Ovary (tissue), 3 donors: Measurements from ENCODE around the gene PYDC1.

ENCODE experiments used
- EP300 ChIP-seq: sonication (generic); formaldehyde crosslinking; IDR thresholded peaks from one replicate; pipeline ENCODE4 v1.6.1; 2017; ENCODE audit warnings: antibody characterized with exemption
- POLR2A ChIP-seq: fragments of 450-650 bp; IDR thresholded peaks from one replicate; pipeline ENCODE4 v1.6.1; 2017; ENCODE audit warnings: antibody characterized with exemption, mild to moderate bottlenecking, moderate library complexity
- TF ChIP-seq, protein P1 (sequence below), 3 donors: fragments of 450-650 bp in 2 of 3; fragments of 200-600 bp in 1 of 3; IDR thresholded peaks; one replicate each; pipeline versions ENCODE4 v1.5.1 to v1.8.0; 2016 to 2022; ENCODE audit warnings: antibody characterized with exemption in 3 of 3, mild to moderate bottlenecking in 1 of 3
- donor health status: DM: no; HTN: no; CAD: no.

GRCh38 chr16:31202414-31203375 lies 14.2 kb downstream of the PYDC1 start, which contains the start of gene PYCARD:
- TF ChIP-seq, protein P1, sequence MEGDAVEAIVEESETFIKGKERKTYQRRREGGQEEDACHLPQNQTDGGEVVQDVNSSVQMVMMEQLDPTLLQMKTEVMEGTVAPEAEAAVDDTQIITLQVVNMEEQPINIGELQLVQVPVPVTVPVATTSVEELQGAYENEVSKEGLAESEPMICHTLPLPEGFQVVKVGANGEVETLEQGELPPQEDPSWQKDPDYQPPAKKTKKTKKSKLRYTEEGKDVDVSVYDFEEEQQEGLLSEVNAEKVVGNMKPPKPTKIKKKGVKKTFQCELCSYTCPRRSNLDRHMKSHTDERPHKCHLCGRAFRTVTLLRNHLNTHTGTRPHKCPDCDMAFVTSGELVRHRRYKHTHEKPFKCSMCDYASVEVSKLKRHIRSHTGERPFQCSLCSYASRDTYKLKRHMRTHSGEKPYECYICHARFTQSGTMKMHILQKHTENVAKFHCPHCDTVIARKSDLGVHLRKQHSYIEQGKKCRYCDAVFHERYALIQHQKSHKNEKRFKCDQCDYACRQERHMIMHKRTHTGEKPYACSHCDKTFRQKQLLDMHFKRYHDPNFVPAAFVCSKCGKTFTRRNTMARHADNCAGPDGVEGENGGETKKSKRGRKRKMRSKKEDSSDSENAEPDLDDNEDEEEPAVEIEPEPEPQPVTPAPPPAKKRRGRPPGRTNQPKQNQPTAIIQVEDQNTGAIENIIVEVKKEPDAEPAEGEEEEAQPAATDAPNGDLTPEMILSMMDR (IDR thresholded peaks at IDR 0.05) = no peak
- no peak for TF ChIP-seq POLR2A
- no peak for TF ChIP-seq EP300
